HUDEP-2 (cell line): ENCODE data around the gene SCNN1A.

Experiments used
- DNase-seq, 76 experiments: peaks; one replicate each; lab custom pipeline; 2025; ENCODE audit not compliant: unreplicated experiment in 76 of 76; lab: John Stamatoyannopoulos, UW

Gene SCNN1A

GRCh38 chr12:6384499-6385436 is 9.4 kb upstream of the SCNN1A start:
- no peak for DNase-seq

DNA sequence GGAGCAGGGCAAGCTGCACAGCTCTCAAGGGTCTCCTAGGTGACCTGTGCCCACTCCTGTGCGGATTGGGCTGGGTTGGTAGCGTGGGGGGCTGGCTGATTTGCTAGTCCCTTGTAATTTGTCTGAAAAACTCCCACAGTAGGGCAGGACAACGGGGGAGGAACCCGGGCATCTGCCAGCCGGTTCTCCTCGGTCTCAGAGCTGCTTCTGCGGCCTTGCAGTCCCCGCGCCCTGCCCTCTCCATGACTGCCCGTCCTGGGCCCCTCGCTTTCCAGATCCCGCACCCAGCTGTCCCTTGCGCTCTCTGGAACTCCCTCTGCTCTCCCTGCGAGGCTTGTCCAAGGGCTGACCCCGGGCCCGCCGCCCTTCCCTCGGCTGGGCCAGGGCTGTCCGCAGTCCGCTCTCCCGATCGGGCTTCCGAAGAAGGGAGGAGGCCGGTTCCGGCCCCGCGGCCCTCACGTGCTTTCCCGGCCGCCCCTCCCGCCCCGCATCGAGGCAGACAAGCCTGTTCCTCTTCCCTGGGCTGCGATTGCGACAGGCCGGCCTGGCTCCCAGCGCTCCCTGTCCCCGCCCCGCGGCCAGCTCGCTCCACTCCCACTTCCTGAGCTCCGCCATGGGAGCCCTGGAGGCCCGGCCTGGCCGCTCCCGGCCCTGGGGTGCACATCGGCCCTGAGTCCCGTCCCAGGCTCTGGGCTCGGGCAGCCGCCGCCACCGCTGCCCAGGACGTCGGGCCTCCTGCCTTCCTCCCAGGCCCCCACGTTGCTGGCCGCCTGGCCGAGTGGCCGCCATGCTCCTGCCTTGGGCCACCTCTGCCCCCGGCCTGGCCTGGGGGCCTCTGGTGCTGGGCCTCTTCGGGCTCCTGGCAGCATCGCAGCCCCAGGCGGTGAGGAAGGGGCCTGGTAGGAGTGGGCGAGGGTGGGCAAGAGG is 8.5 kb upstream of the SCNN1A start, which contains the start of gene LTBR:
Gene LTBR (plus strand): TSS at position 591 of the 927 bp plus-strand sequence. CDS start 197 bp downstream, at position 788.
- peak in 62 of 76 experiments; percentile 11 to 81 (median 48) for DNase-seq

DNA sequence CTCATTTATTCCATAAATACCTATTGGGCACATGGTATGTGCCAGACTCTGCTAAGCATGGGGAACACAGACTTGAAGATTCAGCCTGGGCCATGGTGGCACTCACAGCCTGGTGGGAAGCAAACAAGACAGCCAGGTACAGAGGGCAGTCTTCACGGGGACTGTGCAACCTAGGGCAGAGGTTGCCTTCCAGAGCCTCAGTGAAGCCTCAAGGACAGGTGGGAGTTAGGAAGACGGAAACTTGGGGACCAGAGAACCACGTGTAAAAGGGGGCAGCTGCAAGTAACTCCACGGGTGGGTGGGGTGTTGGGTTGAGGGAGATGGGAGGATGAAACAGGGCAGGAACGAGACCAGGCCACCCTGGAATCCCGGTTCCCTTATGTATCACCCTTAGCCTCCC is 7.6 kb upstream of the SCNN1A start:
- no peak for DNase-seq

DNA sequence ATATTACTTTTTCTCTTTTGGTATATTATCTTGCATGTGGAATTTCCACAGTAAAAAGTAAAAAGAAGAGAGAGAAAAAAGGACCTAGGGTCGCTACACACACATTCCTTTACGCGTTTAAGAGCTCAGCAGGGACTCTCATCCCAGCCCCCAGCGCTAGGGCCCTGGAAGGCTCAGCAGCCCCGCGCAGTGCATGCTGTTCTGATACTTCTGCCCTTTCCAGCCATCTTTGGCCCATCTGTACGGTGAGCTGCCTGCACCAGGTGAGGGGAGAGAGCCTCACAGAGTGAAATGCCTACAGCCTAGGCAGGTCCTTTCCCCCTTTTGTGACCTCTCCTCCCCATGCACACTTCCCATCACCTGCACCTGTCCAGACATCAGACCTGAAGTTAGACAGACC is 7.0 kb upstream of the SCNN1A start:
- no peak for DNase-seq

DNA sequence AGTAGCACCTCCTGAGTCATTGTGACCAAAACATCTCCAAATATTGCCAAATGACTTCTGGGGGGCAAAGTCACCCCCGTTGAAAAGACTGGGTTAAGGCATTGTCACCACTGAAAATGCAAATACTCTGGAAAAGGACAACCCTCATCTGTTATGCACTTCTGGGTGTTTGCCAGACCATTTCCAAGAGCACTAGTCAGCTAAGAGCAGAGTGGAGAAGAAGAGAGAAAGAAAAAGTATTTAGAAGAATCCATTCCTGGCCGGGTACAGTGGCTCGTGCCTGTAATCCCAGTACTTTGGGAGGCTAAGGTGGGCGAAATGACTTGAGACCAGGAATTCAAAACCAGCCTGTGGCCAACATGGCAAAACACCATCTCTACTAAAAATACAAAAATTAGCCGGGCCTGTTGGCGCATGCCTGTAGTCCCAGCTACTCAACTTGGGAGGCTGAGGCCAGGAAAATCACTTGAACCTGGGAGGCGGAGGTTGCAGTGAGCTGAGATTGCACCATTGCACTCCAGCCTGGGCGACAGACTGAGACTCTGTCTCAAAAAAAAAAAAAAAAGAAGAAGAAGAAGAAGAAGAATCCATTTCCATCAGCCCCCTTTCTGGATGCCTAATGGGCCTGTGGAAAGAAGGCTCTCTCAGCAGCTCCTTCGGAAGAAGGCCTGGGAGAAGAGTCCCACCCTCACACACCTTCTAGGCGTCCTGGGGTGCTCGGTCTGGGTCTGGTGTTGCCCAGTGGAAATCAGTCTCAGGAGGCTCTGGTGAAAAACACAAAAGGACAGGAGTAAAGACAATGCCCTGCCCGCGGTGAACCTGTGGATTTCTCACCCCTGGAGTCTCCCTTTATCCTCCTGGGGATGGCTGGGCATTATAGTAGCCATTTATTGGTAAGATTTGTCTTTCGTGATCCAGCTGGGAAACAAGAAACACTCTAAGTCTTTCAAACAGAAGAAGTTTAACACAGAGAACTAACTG is 5.1 kb upstream of the SCNN1A start:
- DNase-seq: no peak

DNA sequence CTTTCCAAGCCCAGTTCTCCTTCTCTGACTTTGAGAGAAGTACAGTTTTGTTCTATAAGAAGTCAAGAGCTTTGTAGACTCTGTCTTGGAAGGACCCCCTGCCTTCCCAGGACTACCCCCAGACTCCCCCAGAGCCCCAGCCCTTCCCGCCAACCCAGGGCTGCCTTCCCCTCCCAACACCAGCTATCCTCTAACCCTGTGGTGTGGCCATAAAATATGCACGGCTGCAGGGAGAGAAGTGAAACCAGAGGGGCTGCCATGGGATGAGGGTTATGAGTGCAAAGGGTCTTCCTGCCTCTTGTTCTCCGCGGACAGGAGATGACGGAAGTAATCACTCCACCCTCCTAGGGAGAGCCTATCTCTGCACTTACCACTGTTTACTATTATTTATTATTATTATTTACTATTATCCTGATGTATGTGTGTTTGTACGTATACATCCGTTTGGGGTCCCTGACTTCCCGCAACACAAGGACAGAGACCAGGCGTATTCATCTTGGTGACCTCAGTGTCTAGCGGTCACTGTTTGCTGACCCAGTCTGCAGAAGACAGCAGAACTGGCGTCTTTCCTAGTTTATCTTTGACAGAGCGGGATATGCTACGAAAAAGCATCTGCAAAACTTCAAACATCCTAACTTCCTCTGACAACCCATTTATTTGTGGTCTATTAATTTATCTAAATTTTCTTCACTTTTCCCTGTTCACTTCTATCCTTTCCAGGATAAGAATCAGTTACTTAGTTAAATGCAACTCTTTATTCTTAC is 3.5 kb upstream of the SCNN1A start:
- DNase-seq: no peak

GRCh38 chr12:6377667-6377994 is 2.3 kb upstream of the SCNN1A start:
- DNase-seq: peak in 9 of 76 experiments; percentile 4 to 33 (median 15)

GRCh38 chr12:6376870-6377666 is 1.7 kb upstream of the SCNN1A start:
- DNase-seq: no peak

DNA sequence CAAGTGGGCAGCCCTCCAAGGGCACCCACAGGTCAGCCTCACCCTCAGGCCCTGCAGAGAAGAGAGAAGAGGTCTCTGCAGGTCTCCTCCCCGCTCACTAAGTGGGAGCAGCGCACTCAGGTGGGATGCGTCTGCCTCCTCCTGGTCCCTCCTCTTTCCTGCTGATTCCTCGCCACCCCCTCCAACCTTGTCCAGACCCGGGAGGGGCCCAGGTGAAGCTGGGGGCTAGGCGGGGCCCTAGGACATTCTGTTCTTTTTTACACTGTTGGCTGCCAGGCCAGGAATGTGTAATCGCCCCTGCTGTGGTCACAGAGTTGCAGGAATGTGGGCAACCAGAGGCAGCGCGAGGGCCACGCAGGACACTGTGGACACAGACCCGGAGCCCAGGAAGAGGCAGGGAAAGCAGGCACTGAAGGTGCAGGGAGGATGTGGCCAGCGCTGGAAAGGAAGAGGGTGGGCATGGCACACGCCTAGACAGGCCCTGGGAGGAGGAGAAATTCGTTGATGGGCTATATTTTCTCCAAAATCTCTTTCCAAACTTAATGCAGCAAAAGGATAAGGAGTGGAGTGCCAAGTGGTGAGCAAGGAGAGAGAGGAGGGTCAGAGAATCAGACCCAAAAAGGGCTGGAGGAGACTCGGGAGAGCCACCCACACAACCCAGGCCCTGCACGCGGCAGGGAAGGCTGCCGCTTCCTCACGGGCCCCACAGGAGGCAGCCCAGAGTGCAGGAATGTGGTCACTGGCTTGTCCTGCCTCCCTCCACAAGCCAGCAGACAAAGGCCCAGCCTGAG is 911 bp upstream of the SCNN1A start:
- DNase-seq: peak in 2 of 76 experiments; percentile 3 to 13

GRCh38 chr12:6374786-6375160 is 590 bp downstream of the SCNN1A start:
- DNase-seq: no peak

DNA sequence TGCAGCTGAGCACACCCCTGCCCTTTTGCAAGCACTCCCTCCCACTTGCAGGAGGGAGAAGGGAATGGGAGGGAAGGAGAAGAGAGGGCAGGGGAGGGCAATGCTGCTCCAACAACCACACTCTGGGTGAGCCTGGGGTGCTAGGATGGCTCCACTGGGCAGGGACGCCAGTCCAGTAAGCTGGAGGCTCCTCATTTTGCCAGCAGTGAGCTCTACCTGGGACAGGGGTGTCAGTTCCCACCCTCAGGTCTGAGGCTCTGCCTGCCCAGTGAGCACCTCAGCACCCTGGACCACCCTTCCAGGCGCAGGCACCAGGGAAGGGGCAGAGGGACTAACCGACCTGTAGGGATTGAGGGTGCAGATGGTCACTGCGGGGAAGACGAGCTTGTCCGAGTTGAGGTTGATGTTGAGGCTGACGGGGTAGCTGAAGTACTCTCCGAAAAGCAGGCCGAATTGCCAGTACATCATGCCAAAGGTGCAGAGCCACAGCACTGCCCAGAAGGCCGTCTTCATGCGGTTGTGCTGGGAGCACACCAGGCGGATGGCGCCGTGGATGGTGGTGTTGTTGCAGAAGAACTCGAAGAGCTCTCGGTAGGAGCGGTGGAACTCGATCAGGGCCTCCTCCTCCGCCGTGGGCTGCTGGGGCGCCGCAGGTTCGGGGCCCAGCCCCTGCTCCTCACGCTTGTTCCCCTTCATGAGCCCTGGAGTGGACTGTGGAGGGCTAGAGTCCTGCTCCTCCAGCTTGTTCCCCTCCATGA is 1.2 kb downstream of the SCNN1A start:
- no peak for DNase-seq

DNA sequence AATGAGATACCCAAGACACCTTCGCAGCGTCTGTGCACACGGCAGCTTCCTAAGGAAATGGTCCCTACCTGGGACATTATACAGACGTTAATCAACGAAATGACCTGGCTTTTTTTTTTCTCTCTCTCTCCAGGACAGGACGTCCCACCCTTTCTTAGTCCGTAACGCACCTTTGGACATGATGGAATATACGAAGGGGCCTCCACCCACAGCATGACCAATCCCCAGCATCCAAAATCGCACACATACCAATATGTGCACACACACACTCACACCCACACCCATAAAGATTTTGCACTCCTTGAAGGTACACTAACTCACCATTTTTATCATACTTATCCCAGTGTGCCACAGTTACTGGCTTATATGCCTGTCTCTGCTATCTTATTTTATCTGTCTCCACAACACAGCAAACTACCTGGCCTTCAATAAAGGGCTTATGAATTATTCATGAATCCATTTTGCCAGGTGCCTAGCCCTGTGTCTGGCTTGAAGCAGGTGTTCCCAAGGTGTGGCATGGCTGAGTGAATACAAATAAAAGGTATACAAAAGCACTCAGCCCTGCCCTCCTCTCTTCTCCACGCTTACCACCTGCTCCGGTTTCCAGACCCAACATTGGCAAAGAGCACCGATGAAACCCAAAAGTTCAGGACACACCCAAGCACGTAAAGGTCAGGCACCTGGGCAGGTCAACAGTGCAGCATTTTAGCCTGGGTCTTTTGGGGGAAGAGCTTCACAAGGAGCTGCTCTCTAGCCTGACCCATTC is 2.2 kb downstream of the SCNN1A start:
- DNase-seq: no peak

GRCh38 chr12:6372403-6373003 is 2.9 kb downstream of the SCNN1A start:
- DNase-seq: no peak

DNA sequence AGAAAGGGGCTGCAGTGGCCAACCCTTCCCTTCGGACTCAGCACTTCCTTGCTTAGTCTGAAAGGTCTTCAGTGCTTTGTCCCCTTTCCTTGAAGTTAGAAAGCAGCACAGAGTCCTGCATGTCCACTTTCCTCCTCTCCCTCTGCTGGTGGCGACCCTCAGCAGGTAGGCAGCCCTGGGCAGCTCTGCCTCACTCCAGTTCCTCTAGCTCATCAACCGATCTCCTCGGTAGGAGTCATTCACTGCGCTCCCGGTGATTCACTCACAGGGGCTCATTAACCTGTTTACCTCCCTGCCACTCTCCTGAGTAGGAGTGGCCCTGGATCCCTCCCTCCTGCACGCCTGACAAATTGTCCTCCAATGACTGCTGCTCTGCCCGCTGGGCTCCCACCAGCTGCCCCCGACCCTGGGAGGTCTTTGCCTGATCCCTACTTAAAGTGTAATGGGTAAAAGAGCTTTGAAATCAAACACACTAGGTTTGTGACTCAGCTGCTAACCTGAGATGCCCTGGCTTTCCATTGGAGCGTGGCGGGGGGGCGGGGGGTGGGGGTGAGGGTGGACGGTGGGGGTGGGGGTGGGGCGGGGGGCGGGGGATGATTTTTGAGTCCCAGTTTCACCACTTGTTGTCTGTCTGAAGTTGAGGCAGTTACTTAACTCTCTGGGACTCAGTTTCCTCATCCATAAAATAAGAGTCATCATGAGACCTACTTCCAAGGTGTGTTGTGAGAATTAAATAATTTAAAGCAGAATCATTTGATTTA is 4.2 kb downstream of the SCNN1A start:
- DNase-seq: no peak

DNA sequence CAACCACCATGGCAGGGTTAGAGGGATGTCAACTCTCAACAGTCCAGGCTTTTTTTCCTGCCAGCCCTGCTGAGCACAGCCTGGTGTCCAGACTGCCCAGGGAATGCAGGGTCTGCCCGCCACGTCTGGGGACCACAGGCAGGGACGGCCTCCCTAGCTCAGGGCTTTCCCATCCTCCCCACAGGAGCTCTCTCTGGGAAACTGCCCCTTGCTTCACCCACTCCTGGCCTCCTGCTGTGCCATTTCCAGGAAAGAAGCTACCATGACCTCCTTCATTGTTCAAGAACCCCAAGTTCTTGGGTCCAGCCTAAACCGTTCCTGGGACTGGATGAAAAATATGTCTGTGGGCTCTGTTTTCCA is 4.8 kb downstream of the SCNN1A start:
- no peak for DNase-seq
